Activated CD8-positive, alpha-beta memory T cell treated with anti-CD3 and anti-CD28 coated beads, Interleukin-2, amount 50 U/mL, for 1 hour (primary cell): ENCODE data around the gene PRKAR1B.

Experiments used
- DNase-seq: peaks from one replicate; pipeline ENCODE4 v3.0.0-alpha.2; 2020; ENCODE audit errors: extremely low read depth

The PRKAR1B gene

GRCh38 chr7:510782-511281 lies 216.2 kb downstream of the PRKAR1B start:
- no peak for DNase-seq

GRCh38 chr7:510131-510481 lies 217.0 kb downstream of the PRKAR1B start:
- no peak for DNase-seq

- DNase-seq = no peak
These were observed 217.5 kb downstream of the PRKAR1B start for GRCh38 chr7:509426-510130.

GRCh38 chr7:508461-509170 lies 218.5 kb downstream of the PRKAR1B start:
- DNase-seq = no peak

- DNase-seq = no peak
These were observed 219.3 kb downstream of the PRKAR1B start for GRCh38 chr7:507623-508300.

- no peak for DNase-seq
These were observed 220.0 kb downstream of the PRKAR1B start for GRCh38 chr7:506921-507622.

GRCh38 chr7:506391-506831 lies 220.7 kb downstream of the PRKAR1B start:
- no peak for DNase-seq

GRCh38 chr7:505171-505570 lies 221.9 kb downstream of the PRKAR1B start:
- DNase-seq = no peak

GRCh38 chr7:504221-505111 lies 222.6 kb downstream of the PRKAR1B start:
- DNase-seq = no peak

- no peak for DNase-seq
These were observed 223.4 kb downstream of the PRKAR1B start for GRCh38 chr7:503575-504111.

- DNase-seq = no peak
These were observed 224.8 kb downstream of the PRKAR1B start for GRCh38 chr7:502296-502695.

- no peak for DNase-seq
These were observed 225.6 kb downstream of the PRKAR1B start for GRCh38 chr7:501526-501925.

- DNase-seq = no peak
These were observed 226.3 kb downstream of the PRKAR1B start for GRCh38 chr7:500521-501420.

- DNase-seq = no peak
These were observed 227.1 kb downstream of the PRKAR1B start for GRCh38 chr7:499853-500485.
